ENCODE data around the gene CASS4. TPM values are rescaled to one million over a fixed set of nuclear protein-coding genes. Genes with fewer than 3 reads are reported as not detected.

The CASS4 gene
- total RNA-seq, 1 experiment from 2014 or later: 0.15 TPM

DNA sequence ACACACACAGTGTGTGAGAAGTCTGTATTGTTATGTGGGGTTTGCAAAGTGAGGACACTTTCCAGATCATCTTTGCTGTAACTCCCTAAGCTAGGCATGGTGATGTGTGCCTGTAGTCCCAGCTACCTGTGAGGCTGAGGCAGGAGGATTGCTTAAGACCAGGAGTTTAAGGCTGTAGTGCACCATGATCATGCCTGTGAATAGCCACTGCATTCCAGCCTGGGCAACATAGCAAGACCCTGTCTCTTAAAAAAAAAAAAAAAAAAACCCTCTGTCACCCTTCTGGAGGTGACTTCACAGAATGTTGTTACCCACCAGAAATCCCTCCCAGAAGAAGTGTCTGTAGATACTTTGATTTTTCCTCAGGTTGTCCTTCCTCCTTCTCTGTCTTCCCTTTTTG, 14.9 kb downstream of the CASS4 start:
- ChIA-PET POLR2A (no interaction called here), CTCF (no interaction called here)
- Histone ChIP-seq H3K36me3 (ENCODE audit: control insufficient read depth, insufficient read depth, low read length) (no peaks in the 10 kb centered on the region), H3K9me3 (ENCODE audit: control insufficient read depth, insufficient read depth, low read depth, low read length) (no peaks in the 10 kb centered on the region), H3K27me3 (ENCODE audit: control insufficient read depth, insufficient read depth, low read length) (no peaks in the 10 kb centered on the region), H3K4me3 (ENCODE audit: low read depth in 2 of 2, low read length in 2 of 2) (no peak overlapping the region), H3K4me1 (ENCODE audit: control insufficient read depth, insufficient read depth, low read length) (no peaks in the 10 kb centered on the region), H3K27ac (ENCODE audit: low read length) (no peak overlapping the region)
- intact Hi-C loops (cut with micrococcal nuclease; ENCODE audit: unreplicated experiment): no loop called here
- TF ChIP-seq TCF7L2 (IDR thresholded peaks at IDR 0.05; ENCODE audit: low read depth, low read length) (no peak), SIN3A (IDR thresholded peaks at IDR 0.05; ENCODE audit: borderline replicate concordance, insufficient read depth, low read depth, low read length) (no peak), POLR2AphosphoS5 (IDR thresholded peaks at IDR 0.05; ENCODE audit: low read depth, low read length) (no peak)
- TF ChIP-seq, protein P1, sequence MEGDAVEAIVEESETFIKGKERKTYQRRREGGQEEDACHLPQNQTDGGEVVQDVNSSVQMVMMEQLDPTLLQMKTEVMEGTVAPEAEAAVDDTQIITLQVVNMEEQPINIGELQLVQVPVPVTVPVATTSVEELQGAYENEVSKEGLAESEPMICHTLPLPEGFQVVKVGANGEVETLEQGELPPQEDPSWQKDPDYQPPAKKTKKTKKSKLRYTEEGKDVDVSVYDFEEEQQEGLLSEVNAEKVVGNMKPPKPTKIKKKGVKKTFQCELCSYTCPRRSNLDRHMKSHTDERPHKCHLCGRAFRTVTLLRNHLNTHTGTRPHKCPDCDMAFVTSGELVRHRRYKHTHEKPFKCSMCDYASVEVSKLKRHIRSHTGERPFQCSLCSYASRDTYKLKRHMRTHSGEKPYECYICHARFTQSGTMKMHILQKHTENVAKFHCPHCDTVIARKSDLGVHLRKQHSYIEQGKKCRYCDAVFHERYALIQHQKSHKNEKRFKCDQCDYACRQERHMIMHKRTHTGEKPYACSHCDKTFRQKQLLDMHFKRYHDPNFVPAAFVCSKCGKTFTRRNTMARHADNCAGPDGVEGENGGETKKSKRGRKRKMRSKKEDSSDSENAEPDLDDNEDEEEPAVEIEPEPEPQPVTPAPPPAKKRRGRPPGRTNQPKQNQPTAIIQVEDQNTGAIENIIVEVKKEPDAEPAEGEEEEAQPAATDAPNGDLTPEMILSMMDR (IDR thresholded peaks at IDR 0.05): no peak
- TF ChIP-seq, protein P2, sequence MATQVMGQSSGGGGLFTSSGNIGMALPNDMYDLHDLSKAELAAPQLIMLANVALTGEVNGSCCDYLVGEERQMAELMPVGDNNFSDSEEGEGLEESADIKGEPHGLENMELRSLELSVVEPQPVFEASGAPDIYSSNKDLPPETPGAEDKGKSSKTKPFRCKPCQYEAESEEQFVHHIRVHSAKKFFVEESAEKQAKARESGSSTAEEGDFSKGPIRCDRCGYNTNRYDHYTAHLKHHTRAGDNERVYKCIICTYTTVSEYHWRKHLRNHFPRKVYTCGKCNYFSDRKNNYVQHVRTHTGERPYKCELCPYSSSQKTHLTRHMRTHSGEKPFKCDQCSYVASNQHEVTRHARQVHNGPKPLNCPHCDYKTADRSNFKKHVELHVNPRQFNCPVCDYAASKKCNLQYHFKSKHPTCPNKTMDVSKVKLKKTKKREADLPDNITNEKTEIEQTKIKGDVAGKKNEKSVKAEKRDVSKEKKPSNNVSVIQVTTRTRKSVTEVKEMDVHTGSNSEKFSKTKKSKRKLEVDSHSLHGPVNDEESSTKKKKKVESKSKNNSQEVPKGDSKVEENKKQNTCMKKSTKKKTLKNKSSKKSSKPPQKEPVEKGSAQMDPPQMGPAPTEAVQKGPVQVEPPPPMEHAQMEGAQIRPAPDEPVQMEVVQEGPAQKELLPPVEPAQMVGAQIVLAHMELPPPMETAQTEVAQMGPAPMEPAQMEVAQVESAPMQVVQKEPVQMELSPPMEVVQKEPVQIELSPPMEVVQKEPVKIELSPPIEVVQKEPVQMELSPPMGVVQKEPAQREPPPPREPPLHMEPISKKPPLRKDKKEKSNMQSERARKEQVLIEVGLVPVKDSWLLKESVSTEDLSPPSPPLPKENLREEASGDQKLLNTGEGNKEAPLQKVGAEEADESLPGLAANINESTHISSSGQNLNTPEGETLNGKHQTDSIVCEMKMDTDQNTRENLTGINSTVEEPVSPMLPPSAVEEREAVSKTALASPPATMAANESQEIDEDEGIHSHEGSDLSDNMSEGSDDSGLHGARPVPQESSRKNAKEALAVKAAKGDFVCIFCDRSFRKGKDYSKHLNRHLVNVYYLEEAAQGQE (IDR thresholded peaks at IDR 0.05; ENCODE audit: insufficient read depth in 1 of 2, low read depth in 2 of 2, low read length in 1 of 2): no peak
- no peak for ATAC-seq
- in situ Hi-C loops (cut with HindIII; ENCODE audit: low pct_unique_long_range_greater_than_20kb, low sequenced_read_pairs): no loop called here
- no peak for DNase-seq (ENCODE audit: low read depth, low spot score)
- no TSS peak for BruUV-seq (replicated peaks)

DNA sequence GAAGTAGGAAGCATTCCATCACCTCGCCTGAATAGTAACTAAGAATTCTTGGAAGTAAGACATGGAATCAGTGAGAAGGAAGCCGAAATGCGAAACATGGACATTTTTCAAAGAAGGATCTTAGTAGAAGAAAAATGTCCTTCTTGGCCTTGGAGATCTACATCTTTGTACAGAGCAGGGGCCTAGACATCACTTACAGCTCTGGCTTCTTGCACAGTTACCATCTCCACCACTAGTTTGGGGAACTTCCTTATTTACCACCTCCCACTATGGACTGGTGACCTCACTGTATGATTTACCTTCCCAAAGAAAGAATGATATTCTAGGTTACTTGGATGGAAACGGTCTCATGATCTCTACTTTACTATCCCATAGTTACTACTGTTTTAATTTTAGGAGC, 15.7 kb downstream of the CASS4 start:
- H3K4me1 ChIP-seq (ENCODE audit: control insufficient read depth, insufficient read depth, low read length): no peaks in the 10 kb centered on the region
- H3K9me3 ChIP-seq (ENCODE audit: control insufficient read depth, insufficient read depth, low read depth, low read length): no peaks in the 10 kb centered on the region
- in situ Hi-C loops (cut with HindIII; ENCODE audit: low pct_unique_long_range_greater_than_20kb, low sequenced_read_pairs): no loop called here
- no peak overlapping the region for H3K4me3 ChIP-seq (ENCODE audit: low read depth in 2 of 2, low read length in 2 of 2)
- POLR2A ChIA-PET: no interaction called here
- ATAC-seq: no peak
- no peak for DNase-seq (ENCODE audit: low read depth, low spot score)
- no peaks in the 10 kb centered on the region for H3K27me3 ChIP-seq (ENCODE audit: control insufficient read depth, insufficient read depth, low read length)
- H3K27ac ChIP-seq (ENCODE audit: low read length): no peak overlapping the region
- TF ChIP-seq TCF7L2 (IDR thresholded peaks at IDR 0.05; ENCODE audit: low read depth, low read length) (no peak), SIN3A (IDR thresholded peaks at IDR 0.05; ENCODE audit: borderline replicate concordance, insufficient read depth, low read depth, low read length) (no peak), POLR2AphosphoS5 (IDR thresholded peaks at IDR 0.05; ENCODE audit: low read depth, low read length) (no peak)
- TF ChIP-seq, protein P1 (IDR thresholded peaks at IDR 0.05): no peak
- TF ChIP-seq, protein P2 (IDR thresholded peaks at IDR 0.05; ENCODE audit: insufficient read depth in 1 of 2, low read depth in 2 of 2, low read length in 1 of 2): no peak
- no TSS peak for BruUV-seq (replicated peaks)
- CTCF ChIA-PET: no interaction called here
- intact Hi-C loops (cut with micrococcal nuclease; ENCODE audit: unreplicated experiment): no loop called here
- H3K36me3 ChIP-seq (ENCODE audit: control insufficient read depth, insufficient read depth, low read length): no peaks in the 10 kb centered on the region

Measured in Panc1 (cell line).